Fibroblast of mammary gland (primary cell): ENCODE results near the gene NCAM1.
A peak's percentile ranks its signal among the peaks of the same experiment; 100 is the strongest.

Experiments used
- DNase-seq: peaks from one replicate; pipeline ENCODE4 v3.0.0-alpha.2; 2010; ENCODE audit warnings: low read depth
- H3K4me3 ChIP-seq: 2 replicates; pipeline ENCODE4 v1.5.1; 2011; ENCODE audit warnings: low read depth, mild to moderate bottlenecking, low read length, moderate library complexity; ENCODE audit not compliant: control insufficient read depth
- TF ChIP-seq, protein P1 (sequence below): conservative IDR thresholded peaks from 2 replicates; pipeline ENCODE4 v1.5.1; 2011; ENCODE audit warnings: low read depth, low read length, inconsistent platforms; ENCODE audit not compliant: control insufficient read depth, insufficient read depth

Gene NCAM1

DNA sequence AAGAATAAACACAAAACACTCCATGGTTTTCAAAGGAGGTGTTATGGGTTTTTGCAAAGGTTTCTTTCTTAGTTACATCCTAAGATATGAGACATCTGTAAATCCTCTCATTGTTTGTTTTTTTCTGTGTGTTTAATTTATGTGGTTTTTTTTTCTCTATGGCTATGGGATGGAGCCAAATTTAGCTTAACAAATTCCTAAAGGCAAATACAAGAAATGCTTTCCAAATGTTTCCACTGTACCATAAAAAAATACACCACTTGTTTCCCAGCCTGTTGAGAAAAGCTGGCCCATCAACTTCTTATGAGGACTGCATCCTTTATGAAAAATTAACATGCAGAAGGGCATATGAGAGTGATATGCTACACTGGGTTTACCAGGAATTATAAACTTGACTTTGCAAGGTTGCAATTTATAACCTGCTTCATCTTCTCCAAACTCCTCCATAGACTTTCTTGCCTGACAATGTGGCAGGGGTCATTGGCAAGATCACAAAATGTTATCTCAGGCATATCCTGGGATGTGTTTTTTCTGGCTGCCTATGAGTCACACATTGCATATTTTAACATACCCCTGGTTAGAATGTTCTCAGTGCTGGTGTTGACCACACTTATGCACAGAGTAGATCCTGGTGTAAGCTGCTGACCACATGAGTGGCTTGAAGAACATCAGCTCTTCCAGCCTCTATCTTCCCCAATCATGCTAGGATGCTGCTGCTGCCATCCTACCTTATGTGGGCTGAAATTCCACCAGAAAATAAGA, 215.6 kb downstream of the NCAM1 start:
- no peak overlapping the region for H3K4me3 ChIP-seq
- DNase-seq: peak; percentile 67
- TF ChIP-seq, protein P1, sequence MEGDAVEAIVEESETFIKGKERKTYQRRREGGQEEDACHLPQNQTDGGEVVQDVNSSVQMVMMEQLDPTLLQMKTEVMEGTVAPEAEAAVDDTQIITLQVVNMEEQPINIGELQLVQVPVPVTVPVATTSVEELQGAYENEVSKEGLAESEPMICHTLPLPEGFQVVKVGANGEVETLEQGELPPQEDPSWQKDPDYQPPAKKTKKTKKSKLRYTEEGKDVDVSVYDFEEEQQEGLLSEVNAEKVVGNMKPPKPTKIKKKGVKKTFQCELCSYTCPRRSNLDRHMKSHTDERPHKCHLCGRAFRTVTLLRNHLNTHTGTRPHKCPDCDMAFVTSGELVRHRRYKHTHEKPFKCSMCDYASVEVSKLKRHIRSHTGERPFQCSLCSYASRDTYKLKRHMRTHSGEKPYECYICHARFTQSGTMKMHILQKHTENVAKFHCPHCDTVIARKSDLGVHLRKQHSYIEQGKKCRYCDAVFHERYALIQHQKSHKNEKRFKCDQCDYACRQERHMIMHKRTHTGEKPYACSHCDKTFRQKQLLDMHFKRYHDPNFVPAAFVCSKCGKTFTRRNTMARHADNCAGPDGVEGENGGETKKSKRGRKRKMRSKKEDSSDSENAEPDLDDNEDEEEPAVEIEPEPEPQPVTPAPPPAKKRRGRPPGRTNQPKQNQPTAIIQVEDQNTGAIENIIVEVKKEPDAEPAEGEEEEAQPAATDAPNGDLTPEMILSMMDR: no peak

DNA sequence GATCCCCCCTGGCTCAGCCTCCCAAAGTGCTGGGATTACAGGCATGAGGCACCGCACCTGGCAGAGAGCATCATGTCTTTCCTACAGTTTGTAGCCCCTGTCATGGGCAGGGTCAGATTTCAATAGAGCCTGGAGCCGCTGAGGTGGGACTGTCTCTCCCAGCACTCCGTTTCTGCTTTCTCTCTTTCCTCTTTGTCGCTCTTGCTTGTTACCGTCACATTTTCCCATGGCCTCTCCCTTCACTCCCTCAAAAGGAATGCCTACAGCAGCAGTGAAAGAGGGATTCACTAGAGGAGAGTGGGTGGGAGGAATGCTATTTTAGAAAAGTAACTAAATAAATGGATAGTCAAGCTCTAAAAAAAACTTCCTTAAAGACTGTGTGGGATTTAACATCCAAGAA, 216.5 kb downstream of the NCAM1 start:
- no peak overlapping the region for H3K4me3 ChIP-seq
- TF ChIP-seq, protein P1: no peak
- no peak for DNase-seq

DNA sequence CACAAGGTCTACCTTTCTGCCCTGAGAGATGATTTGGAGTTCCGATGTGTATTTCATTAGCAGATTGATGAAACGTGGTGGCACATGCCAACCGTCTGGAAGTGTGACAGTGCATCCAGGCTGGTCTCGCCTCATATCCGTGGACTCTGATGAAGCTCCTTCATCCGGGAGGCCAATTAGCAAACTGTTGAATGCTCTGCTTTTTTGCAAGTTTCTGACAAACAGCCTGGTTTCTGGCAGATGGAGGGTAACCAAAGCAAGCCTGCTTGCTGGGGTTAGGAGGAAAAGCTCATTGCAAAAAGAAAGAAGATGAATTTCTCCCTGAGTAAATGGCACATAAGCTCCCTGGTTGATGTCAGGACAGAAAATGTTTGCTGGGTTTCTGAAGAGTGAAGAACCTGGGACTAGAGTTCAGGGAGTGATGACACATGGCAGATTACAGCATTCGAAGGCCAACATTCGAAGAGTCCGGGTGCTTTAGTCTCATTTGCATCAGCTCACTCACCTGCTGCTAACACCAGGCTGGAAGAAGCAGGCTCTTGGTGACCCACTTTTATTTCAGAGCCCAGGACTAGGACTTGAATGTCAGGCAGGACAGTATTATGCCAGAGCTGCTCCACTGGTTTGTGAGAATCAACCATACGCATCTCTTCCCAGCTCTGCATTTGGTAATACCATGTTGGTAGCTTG, 217.3 kb downstream of the NCAM1 start:
- no peak overlapping the region for H3K4me3 ChIP-seq
- no peak for DNase-seq
- TF ChIP-seq, protein P1: no peak

DNA sequence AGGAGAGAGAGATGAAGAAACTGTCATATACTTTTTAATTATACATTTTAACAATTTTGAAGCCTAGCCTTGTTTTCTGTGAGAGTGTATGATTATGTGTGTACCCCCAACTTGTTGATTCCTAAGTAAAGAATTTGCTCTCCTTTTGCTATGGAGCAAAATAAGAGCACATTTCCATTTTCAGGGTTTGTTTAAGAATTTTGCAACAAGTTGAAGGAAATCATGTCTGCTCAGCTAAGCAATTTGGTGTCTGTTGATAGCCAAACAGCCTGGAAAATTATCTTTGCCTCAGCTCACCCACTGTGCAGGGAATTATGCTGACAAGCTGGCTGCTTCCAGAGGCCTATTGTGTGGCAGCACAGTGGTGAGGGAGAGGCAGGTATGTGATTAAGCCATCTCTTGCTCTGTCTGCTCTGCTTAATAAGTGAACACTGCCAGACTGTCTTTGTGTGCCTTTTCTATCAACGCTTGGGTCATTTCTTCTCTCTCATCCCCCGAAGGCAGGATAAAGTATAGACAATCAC, 218.0 kb downstream of the NCAM1 start:
- DNase-seq: no peak
- H3K4me3 ChIP-seq: no peak overlapping the region
- TF ChIP-seq, protein P1: no peak

DNA sequence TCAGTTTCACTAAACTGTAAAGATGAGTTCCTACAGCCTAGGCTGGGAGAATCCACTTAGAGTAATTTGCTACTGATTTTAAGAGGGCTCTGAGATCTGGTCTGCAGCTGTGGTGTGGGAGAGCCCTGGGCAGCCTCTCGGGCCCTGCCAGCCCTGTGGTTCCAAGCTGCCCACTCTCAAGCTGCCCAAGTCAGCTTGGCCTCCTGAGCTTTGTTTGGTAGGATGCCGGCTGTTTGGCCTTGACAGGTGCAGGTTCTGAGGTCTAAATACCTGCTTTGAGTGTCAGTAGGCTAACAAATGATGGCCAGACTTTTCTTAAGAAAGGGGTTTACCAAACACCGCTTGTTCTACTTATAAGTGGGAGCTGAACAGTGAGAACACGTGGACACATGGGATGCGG, 219.9 kb downstream of the NCAM1 start:
- H3K4me3 ChIP-seq: no peak overlapping the region
- TF ChIP-seq, protein P1: no peak
- DNase-seq: no peak

DNA sequence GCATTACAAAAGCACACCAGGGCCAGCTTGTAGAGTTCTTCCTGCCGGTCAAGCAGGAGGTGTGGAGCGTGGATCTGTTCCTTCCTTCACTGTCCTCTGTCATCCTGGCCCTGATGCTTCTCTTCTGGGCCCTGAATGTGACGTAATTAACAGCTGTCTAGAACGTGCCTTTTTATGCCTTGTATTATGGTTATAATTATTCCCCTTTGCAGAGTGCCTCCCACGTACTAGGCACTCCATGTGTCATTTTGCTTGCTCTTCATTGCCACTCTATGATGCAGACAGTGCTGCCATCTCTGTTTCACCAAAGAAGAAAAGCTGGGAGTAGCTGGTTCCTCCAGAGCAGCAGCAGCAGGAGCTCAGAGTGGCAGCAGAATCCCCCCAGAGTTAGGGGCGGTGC, 221.1 kb downstream of the NCAM1 start:
- TF ChIP-seq, protein P1: no peak

More for the DNA sequence above, 221.1 kb downstream of the NCAM1 start:
- DNase-seq: no peak
- no peak overlapping the region for H3K4me3 ChIP-seq
